GM23338 (cell line): ENCODE results near the gene PECR.

Source experiments
- CREB1 ChIP-seq: fragments of 250-450 bp; sonication (Bioruptor Pico); IDR thresholded peaks from 2 replicates; pipeline ENCODE4 v1.5.0; 2020; ENCODE audit warnings: low read depth, mild to moderate bottlenecking, moderate library complexity
- EZH2 ChIP-seq: fragments of 200-600 bp; sonication (generic); IDR thresholded peaks from one replicate; pipeline ENCODE4 v1.8.0; 2017; ENCODE audit warnings: antibody characterized with exemption, mild to moderate bottlenecking, low read depth; ENCODE audit not compliant: unreplicated experiment
- EZH2phosphoT487 ChIP-seq: fragments of 200-600 bp; sonication (generic); IDR thresholded peaks from one replicate; pipeline ENCODE4 v1.8.1; 2018; ENCODE audit warnings: antibody characterized with exemption; ENCODE audit not compliant: unreplicated experiment
- JUNB ChIP-seq: IDR thresholded peaks from one replicate; pipeline ENCODE4 v1.6.1; 2016; ENCODE audit warnings: antibody characterized with exemption; ENCODE audit not compliant: unreplicated experiment
- POLR2AphosphoS5 ChIP-seq: IDR thresholded peaks from 2 replicates; pipeline ENCODE4 v1.6.1; 2016; ENCODE audit warnings: antibody characterized with exemption, low read depth
- STAT1 ChIP-seq: IDR thresholded peaks from one replicate; pipeline ENCODE4 v1.6.1; 2016; ENCODE audit warnings: antibody characterized with exemption; ENCODE audit not compliant: unreplicated experiment
- ZNF331 ChIP-seq: fragments of 250-450 bp; sonication (Bioruptor Pico); IDR thresholded peaks from 2 replicates; pipeline ENCODE4 v1.5.0; 2020; ENCODE audit warnings: low read depth, mild to moderate bottlenecking, moderate library complexity
- TF ChIP-seq, protein P1 (sequence below), 2 experiments: fragments of 200-600 bp in 1 of 2; sonication (generic) in 1 of 2; conservative IDR thresholded peaks; 2 replicates each; pipeline versions ENCODE4 v1.5.1 to v1.6.1; 2016 to 2017; ENCODE audit warnings: antibody characterized with exemption in 2 of 2, low read depth in 2 of 2, mild to moderate bottlenecking in 2 of 2, moderate library complexity in 1 of 2
- TF ChIP-seq, protein P2 (sequence below): IDR thresholded peaks from one replicate; pipeline ENCODE4 v1.6.1; 2018; ENCODE audit warnings: antibody characterized with exemption; ENCODE audit not compliant: unreplicated experiment
- TF ChIP-seq, protein P3 (sequence below): fragments of 250-450 bp; sonication (Bioruptor Pico); IDR thresholded peaks from 2 replicates; pipeline ENCODE4 v1.5.0; 2020; ENCODE audit warnings: mild to moderate bottlenecking, moderate library complexity

DNA sequence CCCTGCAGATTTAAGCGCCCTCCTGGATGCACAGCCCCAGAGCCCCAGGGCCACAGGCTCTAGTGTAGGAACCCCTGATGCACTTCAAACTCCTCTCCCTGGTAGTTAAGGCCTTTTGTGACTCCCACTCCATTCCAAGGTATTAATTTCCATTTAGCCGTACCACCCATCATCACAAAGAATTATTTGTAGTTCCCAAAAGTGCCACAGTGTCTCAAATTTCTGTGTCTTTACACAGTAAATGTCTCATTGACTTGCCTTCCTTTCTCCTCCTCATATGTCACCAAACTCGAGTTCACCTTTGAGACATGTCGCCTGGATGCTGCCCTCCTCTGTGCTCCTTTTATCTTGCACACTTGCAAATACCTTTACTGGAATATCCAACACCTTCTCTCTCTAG lies 25.9 kb downstream of the PECR start:
- TF ChIP-seq, protein P1, sequence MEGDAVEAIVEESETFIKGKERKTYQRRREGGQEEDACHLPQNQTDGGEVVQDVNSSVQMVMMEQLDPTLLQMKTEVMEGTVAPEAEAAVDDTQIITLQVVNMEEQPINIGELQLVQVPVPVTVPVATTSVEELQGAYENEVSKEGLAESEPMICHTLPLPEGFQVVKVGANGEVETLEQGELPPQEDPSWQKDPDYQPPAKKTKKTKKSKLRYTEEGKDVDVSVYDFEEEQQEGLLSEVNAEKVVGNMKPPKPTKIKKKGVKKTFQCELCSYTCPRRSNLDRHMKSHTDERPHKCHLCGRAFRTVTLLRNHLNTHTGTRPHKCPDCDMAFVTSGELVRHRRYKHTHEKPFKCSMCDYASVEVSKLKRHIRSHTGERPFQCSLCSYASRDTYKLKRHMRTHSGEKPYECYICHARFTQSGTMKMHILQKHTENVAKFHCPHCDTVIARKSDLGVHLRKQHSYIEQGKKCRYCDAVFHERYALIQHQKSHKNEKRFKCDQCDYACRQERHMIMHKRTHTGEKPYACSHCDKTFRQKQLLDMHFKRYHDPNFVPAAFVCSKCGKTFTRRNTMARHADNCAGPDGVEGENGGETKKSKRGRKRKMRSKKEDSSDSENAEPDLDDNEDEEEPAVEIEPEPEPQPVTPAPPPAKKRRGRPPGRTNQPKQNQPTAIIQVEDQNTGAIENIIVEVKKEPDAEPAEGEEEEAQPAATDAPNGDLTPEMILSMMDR (conservative IDR thresholded peaks at IDR 0.05; ENCODE audit: low read depth in 2 of 2), result no peak
- TF ChIP-seq STAT1, result no peak
- TF ChIP-seq, protein P2, sequence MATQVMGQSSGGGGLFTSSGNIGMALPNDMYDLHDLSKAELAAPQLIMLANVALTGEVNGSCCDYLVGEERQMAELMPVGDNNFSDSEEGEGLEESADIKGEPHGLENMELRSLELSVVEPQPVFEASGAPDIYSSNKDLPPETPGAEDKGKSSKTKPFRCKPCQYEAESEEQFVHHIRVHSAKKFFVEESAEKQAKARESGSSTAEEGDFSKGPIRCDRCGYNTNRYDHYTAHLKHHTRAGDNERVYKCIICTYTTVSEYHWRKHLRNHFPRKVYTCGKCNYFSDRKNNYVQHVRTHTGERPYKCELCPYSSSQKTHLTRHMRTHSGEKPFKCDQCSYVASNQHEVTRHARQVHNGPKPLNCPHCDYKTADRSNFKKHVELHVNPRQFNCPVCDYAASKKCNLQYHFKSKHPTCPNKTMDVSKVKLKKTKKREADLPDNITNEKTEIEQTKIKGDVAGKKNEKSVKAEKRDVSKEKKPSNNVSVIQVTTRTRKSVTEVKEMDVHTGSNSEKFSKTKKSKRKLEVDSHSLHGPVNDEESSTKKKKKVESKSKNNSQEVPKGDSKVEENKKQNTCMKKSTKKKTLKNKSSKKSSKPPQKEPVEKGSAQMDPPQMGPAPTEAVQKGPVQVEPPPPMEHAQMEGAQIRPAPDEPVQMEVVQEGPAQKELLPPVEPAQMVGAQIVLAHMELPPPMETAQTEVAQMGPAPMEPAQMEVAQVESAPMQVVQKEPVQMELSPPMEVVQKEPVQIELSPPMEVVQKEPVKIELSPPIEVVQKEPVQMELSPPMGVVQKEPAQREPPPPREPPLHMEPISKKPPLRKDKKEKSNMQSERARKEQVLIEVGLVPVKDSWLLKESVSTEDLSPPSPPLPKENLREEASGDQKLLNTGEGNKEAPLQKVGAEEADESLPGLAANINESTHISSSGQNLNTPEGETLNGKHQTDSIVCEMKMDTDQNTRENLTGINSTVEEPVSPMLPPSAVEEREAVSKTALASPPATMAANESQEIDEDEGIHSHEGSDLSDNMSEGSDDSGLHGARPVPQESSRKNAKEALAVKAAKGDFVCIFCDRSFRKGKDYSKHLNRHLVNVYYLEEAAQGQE, result no peak
- TF ChIP-seq POLR2AphosphoS5, result no peak
- TF ChIP-seq JUNB, result no peak
- no peak for TF ChIP-seq EZH2phosphoT487
- TF ChIP-seq EZH2, result no peak
- no peak for TF ChIP-seq ZNF331 (CRISPR knock-in tag)
- TF ChIP-seq CREB1, result no peak
- TF ChIP-seq, protein P3, sequence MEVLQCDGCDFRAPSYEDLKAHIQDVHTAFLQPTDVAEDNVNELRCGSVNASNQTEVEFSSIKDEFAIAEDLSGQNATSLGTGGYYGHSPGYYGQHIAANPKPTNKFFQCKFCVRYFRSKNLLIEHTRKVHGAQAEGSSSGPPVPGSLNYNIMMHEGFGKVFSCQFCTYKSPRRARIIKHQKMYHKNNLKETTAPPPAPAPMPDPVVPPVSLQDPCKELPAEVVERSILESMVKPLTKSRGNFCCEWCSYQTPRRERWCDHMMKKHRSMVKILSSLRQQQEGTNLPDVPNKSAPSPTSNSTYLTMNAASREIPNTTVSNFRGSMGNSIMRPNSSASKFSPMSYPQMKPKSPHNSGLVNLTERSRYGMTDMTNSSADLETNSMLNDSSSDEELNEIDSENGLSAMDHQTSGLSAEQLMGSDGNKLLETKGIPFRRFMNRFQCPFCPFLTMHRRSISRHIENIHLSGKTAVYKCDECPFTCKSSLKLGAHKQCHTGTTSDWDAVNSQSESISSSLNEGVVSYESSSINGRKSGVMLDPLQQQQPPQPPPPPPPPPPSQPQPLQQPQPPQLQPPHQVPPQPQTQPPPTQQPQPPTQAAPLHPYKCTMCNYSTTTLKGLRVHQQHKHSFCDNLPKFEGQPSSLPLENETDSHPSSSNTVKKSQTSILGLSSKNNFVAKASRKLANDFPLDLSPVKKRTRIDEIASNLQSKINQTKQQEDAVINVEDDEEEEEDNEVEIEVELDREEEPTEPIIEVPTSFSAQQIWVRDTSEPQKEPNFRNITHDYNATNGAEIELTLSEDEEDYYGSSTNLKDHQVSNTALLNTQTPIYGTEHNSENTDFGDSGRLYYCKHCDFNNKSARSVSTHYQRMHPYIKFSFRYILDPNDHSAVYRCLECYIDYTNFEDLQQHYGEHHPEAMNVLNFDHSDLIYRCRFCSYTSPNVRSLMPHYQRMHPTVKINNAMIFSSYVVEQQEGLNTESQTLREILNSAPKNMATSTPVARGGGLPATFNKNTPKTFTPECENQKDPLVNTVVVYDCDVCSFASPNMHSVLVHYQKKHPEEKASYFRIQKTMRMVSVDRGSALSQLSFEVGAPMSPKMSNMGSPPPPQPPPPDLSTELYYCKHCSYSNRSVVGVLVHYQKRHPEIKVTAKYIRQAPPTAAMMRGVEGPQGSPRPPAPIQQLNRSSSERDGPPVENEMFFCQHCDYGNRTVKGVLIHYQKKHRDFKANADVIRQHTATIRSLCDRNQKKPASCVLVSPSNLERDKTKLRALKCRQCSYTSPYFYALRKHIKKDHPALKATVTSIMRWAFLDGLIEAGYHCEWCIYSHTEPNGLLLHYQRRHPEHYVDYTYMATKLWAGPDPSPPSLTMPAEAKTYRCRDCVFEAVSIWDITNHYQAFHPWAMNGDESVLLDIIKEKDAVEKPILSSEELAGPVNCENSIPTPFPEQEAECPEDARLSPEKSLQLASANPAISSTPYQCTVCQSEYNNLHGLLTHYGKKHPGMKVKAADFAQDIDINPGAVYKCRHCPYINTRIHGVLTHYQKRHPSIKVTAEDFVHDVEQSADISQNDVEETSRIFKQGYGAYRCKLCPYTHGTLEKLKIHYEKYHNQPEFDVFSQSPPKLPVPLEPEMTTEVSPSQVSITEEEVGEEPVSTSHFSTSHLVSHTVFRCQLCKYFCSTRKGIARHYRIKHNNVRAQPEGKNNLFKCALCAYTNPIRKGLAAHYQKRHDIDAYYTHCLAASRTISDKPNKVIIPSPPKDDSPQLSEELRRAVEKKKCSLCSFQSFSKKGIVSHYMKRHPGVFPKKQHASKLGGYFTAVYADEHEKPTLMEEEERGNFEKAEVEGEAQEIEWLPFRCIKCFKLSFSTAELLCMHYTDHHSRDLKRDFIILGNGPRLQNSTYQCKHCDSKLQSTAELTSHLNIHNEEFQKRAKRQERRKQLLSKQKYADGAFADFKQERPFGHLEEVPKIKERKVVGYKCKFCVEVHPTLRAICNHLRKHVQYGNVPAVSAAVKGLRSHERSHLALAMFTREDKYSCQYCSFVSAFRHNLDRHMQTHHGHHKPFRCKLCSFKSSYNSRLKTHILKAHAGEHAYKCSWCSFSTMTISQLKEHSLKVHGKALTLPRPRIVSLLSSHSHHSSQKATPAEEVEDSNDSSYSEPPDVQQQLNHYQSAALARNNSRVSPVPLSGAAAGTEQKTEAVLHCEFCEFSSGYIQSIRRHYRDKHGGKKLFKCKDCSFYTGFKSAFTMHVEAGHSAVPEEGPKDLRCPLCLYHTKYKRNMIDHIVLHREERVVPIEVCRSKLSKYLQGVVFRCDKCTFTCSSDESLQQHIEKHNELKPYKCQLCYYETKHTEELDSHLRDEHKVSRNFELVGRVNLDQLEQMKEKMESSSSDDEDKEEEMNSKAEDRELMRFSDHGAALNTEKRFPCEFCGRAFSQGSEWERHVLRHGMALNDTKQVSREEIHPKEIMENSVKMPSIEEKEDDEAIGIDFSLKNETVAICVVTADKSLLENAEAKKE (CRISPR knock-in tag), result no peak
